ENCODE data around the gene MRPS25.

GRCh38 chr3:15081960-15082664 is 17.0 kb upstream of the MRPS25 start:
- TF ChIP-seq POLR2A (IDR thresholded peaks at IDR 0.05) (no peak), CTCF (IDR thresholded peaks at IDR 0.05) (no peak)
